NOMO-1 (cell line): ENCODE measurements around the gene COL9A1.
A peak's percentile ranks its signal among the peaks of the same experiment; 100 is the strongest.
"Not testable (repeated sequence)": the region's sequence is repeated elsewhere in the genome, so short reads cannot be mapped to it uniquely, and the experiment has no call there.

Experiments used
- DNase-seq, 2 experiments: peaks; one replicate each; lab custom pipeline; 2025; ENCODE audit not compliant: unreplicated experiment in 2 of 2; lab: John Stamatoyannopoulos, UW

The COL9A1 gene

DNA sequence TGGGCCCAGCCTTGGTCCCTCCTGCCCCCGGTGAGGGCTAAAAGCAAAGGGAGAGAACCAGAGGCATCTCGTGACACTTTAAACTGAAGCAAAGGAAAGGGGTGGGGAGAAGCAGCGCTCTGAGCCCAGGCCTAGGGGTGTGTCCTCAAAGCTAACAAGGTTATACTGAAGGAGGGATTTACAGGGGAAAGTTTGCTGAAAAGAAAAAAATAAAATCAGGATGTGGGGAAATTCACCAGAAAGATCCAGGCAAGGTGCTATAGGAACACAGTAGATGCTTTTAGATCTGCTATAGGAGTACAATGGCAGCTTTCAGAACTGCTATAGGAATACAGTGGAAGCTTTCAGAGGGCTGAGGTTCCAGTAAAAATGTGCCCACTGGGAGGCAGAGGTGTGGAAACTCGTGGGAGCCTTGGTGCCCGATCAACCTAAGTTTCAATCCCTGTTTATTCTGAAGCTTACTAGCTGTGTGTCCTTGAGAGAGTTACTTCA is at the start of gene COL9A1:
TSS of gene COL9A1 (minus strand) at position 51 of the 492 bp plus-strand sequence. CDS start 160 bp downstream, outside the sequence.
- no peak for DNase-seq

GRCh38 chr6:70351461-70351860 is 48.6 kb upstream of the COL9A1 start:
- DNase-seq = no peak

GRCh38 chr6:70345619-70346018 is 42.7 kb upstream of the COL9A1 start:
- DNase-seq = no peak

- no peak for DNase-seq
Observed at GRCh38 chr6:70343313-70343712, 40.4 kb upstream of the COL9A1 start.

DNA sequence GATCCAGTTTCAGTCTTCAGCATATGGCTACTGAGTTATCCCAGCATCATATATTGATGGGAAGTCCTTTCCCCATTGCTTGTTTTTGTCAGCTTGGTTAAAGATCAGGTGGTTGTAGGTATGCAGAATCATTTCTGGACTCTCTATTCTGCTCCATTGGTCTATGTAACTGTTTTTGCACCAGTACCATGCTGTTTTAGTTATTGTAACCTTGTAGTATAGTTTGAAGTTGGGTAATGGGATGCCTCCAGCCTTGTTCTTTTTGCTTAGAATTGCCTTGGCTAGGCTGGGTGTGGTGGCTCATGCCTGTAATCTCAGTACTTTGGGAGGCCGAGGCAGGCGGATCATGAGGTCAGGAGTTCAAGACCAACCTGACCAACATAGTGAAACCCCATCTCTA is 36.9 kb upstream of the COL9A1 start:
- not testable (repeated sequence) for DNase-seq

GRCh38 chr6:70338775-70339174 is 35.9 kb upstream of the COL9A1 start:
- no peak for DNase-seq

- no peak for DNase-seq
Observed at GRCh38 chr6:70337743-70338105, 34.8 kb upstream of the COL9A1 start.

DNA sequence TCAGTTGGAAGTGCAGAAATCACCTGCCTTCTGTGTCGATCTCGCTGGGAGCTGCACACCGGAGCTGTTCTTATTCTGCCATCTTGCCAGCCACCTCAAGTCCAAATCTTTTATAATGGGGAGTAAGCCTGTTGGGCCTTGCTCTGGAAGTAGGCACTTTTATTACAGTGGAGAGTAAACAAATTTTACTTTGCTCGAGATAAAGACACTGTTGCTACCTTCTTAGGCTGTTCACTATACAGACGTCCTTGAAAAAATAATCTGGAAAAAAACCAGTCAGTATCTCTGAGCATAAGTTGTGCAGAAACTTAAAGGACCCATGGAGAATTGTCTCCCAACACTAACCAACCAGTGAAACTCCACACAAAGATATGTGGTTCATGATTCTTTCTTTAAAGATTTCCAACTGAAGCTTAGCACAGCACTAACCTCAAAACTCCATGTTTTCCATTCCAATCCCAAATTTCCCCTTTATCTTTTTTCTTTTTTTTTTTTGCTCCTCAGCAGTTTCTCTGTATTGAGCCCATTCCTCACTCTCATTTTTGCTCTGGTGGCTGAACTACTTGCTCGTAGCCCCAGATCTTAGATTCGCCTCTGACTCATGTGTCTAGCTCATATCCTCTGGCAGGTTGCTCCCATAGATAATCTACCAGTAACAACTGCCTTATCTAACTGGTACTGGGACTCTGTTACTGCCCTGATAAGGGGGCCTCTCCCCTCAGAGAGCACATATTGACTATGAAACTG is 34.3 kb upstream of the COL9A1 start:
- no peak for DNase-seq

- no peak for DNase-seq
Observed at GRCh38 chr6:70327036-70327435, 24.2 kb upstream of the COL9A1 start.

DNA sequence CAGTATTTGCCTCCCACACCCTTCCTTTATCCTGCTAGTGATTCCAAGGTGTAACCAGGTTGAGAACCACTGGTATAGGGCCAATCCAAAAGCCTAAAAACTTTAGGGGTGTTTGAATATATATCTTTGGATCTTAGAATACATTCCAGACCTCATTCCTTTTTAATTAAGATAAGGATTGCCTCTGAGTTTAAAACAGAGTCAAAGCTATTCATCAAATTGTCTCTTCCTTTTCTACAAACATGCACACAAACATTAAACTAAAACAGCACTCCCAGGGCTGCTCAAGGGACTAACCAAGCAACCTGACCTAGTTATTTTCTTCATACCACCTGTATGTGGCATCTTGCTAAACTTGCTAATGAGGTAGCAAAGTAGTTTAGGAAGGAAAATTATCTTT is 22.1 kb upstream of the COL9A1 start:
- DNase-seq = no peak

DNA sequence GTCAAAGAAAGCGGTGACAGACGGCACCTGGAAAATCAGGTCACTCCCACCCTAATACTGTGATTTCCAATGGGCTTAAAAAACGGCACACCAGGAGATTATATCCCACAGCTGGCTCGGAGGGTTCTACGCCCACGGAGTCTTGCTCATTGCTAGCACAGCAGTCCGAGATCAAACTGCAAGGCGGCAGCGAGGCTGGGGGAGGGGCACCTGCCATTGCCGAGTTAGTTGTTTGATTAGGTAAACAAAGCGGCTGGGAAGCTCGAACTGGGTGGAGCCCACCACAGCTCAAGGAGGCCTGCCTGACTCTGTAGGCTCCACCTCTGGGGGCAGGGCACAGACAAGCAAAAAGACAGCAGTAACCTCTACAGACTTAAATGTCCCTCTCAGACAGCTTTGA is 14.9 kb upstream of the COL9A1 start:
- DNase-seq = not testable (repeated sequence)

DNA sequence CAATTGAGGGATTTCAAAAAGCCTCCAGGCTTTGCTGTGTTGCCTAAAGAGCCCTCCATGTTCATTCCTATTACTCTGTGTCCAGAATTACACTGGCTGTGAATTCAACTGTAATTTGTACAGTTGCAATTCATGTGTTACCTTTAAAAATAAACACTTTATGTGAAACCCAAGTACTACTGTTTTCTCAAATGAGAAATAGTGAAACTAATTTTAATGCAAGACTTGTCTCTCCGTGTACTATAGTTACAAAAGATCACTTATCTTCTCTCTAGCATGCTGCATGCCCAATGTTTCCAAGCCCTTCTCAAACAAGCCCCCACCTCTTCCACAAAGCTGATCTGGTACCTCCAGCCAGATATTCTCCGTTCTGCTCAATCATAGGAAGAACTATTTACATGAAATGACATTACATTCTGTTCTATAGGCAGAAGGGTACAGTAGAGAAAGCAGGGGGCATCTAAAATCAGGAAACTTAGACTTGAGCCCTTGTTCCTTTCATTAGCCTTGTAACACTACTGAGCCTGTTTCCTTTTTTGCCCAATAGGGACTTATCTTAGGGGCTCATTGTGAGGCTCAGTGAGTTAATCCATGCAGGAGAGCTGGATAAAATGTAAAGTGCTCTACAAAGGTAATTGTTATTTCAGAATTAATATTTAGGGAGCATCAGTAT is 12.3 kb upstream of the COL9A1 start:
- DNase-seq = no peak

GRCh38 chr6:70314296-70314695 is 11.4 kb upstream of the COL9A1 start:
- DNase-seq = no peak

GRCh38 chr6:70312165-70312745 is 9.4 kb upstream of the COL9A1 start:
- no peak for DNase-seq

DNA sequence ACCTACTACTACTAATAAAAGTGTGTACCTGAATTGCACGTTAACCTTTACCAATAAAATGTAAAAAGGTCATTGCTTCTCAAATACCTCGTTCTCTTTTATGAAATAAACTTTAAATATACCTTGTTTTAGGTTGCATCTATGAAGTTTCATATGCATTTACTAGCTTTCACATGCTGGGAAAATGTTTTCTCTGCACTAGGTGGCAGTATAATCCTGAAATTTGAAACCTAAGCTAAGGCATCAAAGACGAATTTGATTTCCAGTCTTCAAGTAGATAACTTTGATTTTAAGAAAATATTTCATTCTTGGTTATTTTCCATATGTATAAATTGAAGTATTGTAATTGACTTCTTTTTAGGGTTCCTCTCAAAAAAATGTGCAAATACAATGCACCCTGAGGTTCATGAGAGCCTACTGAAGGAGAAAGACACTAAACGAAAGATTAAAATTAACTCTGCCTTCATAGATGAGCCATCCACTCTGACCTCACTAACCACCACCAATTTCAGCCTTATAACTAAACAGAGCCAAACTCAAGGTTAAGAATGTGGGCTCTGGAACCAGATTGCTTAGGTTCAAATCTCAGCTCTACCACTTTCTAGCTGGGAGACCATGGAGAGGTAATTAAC is 7.3 kb upstream of the COL9A1 start:
- DNase-seq = peak in 1 of 2 experiments; percentile 6

GRCh38 chr6:70309243-70309642 is 6.4 kb upstream of the COL9A1 start:
- no peak for DNase-seq

- DNase-seq = not testable (repeated sequence)
Observed at GRCh38 chr6:70308142-70308541, 5.3 kb upstream of the COL9A1 start.

DNA sequence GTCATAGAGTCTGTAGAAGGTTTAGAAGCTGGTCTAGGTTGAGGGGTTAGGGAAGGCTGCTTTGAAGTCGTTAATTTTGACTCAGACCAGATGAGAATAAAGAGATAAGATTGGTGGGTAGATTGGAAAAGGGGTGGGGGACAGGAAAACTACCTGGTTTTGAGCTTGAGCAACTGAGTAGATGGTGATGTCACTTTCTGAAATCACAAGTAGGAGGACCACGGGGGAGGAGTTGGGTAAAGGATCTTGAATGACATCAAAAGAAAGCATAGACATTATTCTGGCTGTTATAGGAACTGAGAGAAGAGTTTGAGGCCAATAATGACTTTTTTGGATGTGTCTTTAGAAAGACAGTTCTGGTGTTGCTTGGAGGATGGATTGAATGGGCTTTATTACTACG is 4.1 kb upstream of the COL9A1 start:
- DNase-seq = no peak

GRCh38 chr6:70304616-70305015 is 1.7 kb upstream of the COL9A1 start:
- DNase-seq = no peak

DNA sequence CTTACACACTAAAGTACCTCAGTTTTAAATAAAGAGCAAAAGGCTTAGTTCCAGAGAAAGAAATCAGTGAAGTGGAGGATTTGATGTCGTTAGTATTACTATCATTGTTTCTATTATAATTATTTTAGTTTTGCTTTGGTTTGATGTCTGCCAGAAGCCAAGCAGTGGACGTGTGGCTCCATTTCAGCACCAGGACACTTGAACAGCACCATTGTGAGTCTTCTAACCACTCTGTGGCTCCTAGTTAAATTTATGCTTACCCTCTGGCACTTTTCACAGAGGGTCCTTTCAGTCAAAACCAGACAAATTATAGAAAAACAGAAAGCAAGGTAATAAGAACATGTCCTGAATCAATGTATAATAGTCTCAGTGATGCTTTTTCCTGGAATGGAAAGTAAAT is 3.4 kb downstream of the COL9A1 start:
- DNase-seq = no peak

DNA sequence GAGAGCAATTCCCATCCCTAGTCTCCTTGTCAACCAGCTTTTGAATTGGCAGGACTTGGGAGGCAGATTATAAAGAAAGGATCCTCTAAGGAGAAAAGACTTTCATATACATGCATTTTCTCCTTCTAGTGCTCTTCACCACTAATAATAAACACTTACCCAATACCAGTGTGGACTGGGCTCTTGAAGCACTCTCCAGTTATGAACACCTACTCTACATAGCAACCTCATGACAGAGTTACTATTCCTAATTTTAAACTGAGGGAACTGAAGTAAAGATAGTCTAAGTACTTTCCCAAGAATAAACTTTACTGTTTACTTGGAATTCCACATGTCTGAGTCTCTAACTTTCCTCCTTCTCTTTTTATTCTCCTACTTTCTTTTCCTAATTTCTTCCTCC is 4.8 kb downstream of the COL9A1 start:
- no peak for DNase-seq
